ENCODE results near the gene BCO2. TPM values are rescaled to one million over a fixed set of nuclear protein-coding genes. Genes with fewer than 3 reads are reported as not detected.

The BCO2 gene
- total and polyA plus RNA-seq, 2 experiments from 2014 or later, result 0.63 to 1.1 TPM

DNA sequence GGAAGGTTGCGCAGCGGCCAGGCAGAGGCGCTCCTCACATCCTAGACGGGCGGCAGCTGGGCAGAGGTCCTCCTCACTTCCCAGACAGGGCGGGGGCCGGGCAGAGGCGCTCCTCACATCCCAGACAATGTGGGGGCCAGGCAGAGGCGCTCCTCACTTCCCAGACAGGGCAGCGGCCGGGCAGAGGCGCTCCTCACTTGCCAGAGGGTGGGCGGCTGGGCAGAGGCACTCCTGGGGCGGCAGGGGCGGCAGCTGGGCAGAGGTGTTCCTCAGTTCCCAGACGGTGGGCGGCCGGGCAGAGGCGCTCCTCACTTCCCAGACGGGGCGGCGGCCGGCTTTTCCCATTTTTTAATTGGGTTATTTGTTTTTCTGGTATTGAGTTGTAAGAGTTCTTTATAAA is 30.8 kb downstream of the BCO2 start:
- Mint-ChIP-seq H3K4me3 (no peak overlapping the region), H3K27ac (no peak overlapping the region), H3K36me3 (ENCODE audit: low read depth) (no peaks in the 10 kb centered on the region), H3K27me3 (ENCODE audit: insufficient read depth, low read depth, poor library complexity) (peaks cover 2% of the 10 kb centered on the region), H3K9me3 (peaks cover 4% of the 10 kb centered on the region; the same call in 2 of the 3 replicates), H3K4me1 (no peaks in the 10 kb centered on the region)
- Histone ChIP-seq H2AFZ (no peak overlapping the region), H3K27ac (ENCODE audit: low read depth) (no peak overlapping the region), H3K4me3 (no peak overlapping the region), H3F3A (replicated peaks; ENCODE audit: low read depth) (no peaks in the 10 kb centered on the region), H3K4me2 (no peak overlapping the region), H4K20me1 (replicated peaks; ENCODE audit: insufficient read depth) (no peaks in the 10 kb centered on the region), H3K36me3 (ENCODE audit: insufficient read depth) (no peaks in the 10 kb centered on the region), H3K27me3 (ENCODE audit: insufficient read depth) (no peaks in the 10 kb centered on the region), H3K79me2 (replicated peaks; ENCODE audit: insufficient read depth) (no peaks in the 10 kb centered on the region), H3K9me2 (ENCODE audit: insufficient read depth) (no peaks in the 10 kb centered on the region), H3K4me1 (ENCODE audit: insufficient read depth) (no peaks in the 10 kb centered on the region)
- ATAC-seq, result no peak
- TF ChIP-seq JUNB (IDR thresholded peaks at IDR 0.05; ENCODE audit: unreplicated experiment) (no peak), NANOG (IDR thresholded peaks at IDR 0.05; ENCODE audit: borderline replicate concordance) (no peak), EZH2 (IDR thresholded peaks at IDR 0.05; ENCODE audit: low read depth, unreplicated experiment) (no peak), STAT1 (IDR thresholded peaks at IDR 0.05; ENCODE audit: unreplicated experiment) (no peak), ZNF114 (CRISPR knock-in tag; IDR thresholded peaks at IDR 0.05) (no peak), EZH2phosphoT487 (IDR thresholded peaks at IDR 0.05; ENCODE audit: unreplicated experiment) (no peak), CREB1 (CRISPR knock-in tag; IDR thresholded peaks at IDR 0.05; ENCODE audit: low read depth) (no peak), ZNF331 (CRISPR knock-in tag; IDR thresholded peaks at IDR 0.05; ENCODE audit: low read depth) (no peak), POLR2AphosphoS5 (IDR thresholded peaks at IDR 0.05; ENCODE audit: low read depth) (no peak)
- TF ChIP-seq, protein P1, sequence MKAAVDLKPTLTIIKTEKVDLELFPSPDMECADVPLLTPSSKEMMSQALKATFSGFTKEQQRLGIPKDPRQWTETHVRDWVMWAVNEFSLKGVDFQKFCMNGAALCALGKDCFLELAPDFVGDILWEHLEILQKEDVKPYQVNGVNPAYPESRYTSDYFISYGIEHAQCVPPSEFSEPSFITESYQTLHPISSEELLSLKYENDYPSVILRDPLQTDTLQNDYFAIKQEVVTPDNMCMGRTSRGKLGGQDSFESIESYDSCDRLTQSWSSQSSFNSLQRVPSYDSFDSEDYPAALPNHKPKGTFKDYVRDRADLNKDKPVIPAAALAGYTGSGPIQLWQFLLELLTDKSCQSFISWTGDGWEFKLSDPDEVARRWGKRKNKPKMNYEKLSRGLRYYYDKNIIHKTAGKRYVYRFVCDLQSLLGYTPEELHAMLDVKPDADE (IDR thresholded peaks at IDR 0.05), result no peak
- TF ChIP-seq, protein P2, sequence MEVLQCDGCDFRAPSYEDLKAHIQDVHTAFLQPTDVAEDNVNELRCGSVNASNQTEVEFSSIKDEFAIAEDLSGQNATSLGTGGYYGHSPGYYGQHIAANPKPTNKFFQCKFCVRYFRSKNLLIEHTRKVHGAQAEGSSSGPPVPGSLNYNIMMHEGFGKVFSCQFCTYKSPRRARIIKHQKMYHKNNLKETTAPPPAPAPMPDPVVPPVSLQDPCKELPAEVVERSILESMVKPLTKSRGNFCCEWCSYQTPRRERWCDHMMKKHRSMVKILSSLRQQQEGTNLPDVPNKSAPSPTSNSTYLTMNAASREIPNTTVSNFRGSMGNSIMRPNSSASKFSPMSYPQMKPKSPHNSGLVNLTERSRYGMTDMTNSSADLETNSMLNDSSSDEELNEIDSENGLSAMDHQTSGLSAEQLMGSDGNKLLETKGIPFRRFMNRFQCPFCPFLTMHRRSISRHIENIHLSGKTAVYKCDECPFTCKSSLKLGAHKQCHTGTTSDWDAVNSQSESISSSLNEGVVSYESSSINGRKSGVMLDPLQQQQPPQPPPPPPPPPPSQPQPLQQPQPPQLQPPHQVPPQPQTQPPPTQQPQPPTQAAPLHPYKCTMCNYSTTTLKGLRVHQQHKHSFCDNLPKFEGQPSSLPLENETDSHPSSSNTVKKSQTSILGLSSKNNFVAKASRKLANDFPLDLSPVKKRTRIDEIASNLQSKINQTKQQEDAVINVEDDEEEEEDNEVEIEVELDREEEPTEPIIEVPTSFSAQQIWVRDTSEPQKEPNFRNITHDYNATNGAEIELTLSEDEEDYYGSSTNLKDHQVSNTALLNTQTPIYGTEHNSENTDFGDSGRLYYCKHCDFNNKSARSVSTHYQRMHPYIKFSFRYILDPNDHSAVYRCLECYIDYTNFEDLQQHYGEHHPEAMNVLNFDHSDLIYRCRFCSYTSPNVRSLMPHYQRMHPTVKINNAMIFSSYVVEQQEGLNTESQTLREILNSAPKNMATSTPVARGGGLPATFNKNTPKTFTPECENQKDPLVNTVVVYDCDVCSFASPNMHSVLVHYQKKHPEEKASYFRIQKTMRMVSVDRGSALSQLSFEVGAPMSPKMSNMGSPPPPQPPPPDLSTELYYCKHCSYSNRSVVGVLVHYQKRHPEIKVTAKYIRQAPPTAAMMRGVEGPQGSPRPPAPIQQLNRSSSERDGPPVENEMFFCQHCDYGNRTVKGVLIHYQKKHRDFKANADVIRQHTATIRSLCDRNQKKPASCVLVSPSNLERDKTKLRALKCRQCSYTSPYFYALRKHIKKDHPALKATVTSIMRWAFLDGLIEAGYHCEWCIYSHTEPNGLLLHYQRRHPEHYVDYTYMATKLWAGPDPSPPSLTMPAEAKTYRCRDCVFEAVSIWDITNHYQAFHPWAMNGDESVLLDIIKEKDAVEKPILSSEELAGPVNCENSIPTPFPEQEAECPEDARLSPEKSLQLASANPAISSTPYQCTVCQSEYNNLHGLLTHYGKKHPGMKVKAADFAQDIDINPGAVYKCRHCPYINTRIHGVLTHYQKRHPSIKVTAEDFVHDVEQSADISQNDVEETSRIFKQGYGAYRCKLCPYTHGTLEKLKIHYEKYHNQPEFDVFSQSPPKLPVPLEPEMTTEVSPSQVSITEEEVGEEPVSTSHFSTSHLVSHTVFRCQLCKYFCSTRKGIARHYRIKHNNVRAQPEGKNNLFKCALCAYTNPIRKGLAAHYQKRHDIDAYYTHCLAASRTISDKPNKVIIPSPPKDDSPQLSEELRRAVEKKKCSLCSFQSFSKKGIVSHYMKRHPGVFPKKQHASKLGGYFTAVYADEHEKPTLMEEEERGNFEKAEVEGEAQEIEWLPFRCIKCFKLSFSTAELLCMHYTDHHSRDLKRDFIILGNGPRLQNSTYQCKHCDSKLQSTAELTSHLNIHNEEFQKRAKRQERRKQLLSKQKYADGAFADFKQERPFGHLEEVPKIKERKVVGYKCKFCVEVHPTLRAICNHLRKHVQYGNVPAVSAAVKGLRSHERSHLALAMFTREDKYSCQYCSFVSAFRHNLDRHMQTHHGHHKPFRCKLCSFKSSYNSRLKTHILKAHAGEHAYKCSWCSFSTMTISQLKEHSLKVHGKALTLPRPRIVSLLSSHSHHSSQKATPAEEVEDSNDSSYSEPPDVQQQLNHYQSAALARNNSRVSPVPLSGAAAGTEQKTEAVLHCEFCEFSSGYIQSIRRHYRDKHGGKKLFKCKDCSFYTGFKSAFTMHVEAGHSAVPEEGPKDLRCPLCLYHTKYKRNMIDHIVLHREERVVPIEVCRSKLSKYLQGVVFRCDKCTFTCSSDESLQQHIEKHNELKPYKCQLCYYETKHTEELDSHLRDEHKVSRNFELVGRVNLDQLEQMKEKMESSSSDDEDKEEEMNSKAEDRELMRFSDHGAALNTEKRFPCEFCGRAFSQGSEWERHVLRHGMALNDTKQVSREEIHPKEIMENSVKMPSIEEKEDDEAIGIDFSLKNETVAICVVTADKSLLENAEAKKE (CRISPR knock-in tag; IDR thresholded peaks at IDR 0.05), result no peak
- TF ChIP-seq, protein P3, sequence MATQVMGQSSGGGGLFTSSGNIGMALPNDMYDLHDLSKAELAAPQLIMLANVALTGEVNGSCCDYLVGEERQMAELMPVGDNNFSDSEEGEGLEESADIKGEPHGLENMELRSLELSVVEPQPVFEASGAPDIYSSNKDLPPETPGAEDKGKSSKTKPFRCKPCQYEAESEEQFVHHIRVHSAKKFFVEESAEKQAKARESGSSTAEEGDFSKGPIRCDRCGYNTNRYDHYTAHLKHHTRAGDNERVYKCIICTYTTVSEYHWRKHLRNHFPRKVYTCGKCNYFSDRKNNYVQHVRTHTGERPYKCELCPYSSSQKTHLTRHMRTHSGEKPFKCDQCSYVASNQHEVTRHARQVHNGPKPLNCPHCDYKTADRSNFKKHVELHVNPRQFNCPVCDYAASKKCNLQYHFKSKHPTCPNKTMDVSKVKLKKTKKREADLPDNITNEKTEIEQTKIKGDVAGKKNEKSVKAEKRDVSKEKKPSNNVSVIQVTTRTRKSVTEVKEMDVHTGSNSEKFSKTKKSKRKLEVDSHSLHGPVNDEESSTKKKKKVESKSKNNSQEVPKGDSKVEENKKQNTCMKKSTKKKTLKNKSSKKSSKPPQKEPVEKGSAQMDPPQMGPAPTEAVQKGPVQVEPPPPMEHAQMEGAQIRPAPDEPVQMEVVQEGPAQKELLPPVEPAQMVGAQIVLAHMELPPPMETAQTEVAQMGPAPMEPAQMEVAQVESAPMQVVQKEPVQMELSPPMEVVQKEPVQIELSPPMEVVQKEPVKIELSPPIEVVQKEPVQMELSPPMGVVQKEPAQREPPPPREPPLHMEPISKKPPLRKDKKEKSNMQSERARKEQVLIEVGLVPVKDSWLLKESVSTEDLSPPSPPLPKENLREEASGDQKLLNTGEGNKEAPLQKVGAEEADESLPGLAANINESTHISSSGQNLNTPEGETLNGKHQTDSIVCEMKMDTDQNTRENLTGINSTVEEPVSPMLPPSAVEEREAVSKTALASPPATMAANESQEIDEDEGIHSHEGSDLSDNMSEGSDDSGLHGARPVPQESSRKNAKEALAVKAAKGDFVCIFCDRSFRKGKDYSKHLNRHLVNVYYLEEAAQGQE (IDR thresholded peaks at IDR 0.05; ENCODE audit: unreplicated experiment), result no peak
- TF ChIP-seq, protein P4, sequence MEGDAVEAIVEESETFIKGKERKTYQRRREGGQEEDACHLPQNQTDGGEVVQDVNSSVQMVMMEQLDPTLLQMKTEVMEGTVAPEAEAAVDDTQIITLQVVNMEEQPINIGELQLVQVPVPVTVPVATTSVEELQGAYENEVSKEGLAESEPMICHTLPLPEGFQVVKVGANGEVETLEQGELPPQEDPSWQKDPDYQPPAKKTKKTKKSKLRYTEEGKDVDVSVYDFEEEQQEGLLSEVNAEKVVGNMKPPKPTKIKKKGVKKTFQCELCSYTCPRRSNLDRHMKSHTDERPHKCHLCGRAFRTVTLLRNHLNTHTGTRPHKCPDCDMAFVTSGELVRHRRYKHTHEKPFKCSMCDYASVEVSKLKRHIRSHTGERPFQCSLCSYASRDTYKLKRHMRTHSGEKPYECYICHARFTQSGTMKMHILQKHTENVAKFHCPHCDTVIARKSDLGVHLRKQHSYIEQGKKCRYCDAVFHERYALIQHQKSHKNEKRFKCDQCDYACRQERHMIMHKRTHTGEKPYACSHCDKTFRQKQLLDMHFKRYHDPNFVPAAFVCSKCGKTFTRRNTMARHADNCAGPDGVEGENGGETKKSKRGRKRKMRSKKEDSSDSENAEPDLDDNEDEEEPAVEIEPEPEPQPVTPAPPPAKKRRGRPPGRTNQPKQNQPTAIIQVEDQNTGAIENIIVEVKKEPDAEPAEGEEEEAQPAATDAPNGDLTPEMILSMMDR (conservative IDR thresholded peaks at IDR 0.05; ENCODE audit: low read depth in 2 of 2), result no peak
- DNase-seq (ENCODE audit: low spot score), result no peak

All from GM23338 (cell line).